Measurements from ENCODE around the gene PNKP. TPM values are rescaled to one million over a fixed set of nuclear protein-coding genes. Genes with fewer than 3 reads are reported as not detected.

The PNKP gene
- total RNA-seq, 4 donors from 2014 or later = 33.9 to 69.7 (median 50.2) TPM

GRCh38 chr19:49817964-49818648, 49.3 kb downstream of the PNKP start, which contains the start of gene MED25:
TSS of gene MED25 (plus strand) at chr19:49818289. CDS start at chr19:49818342, 53 bp downstream.
- DNase-seq (ENCODE audit: low spot score) (peak; percentile 50), ATAC-seq (ENCODE audit: low FRiP score) (peak; percentile 76)
- TF ChIP-seq CTCF (IDR thresholded peaks at IDR 0.05) = peak in 1 of 3 donors; percentile 42

- no peak for TF ChIP-seq CTCF (IDR thresholded peaks at IDR 0.05)
- ATAC-seq (ENCODE audit: low FRiP score) = no peak
These were observed 50.8 kb downstream of the PNKP start for GRCh38 chr19:49816590-49816989.

DNA sequence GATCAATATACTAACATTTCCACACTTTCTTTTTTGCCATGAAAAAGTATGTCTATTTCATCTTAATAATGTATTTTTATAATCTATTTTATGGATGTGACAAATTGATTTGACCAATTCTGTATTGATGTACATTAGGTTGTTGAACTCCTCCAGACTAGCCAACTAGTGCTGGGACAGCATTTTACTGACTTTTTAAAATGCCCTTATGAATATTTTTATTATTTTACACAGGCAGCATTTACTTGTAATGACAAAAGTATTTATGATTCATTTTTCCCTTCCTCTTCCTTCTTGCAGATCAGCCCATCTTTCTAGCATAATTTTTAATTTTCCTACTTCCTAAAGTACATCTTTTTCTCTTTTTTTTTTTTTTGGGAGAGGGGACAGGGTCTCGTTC, 53.4 kb downstream of the PNKP start:
- TF ChIP-seq CTCF (IDR thresholded peaks at IDR 0.05) = no peak
- no peak for DNase-seq (ENCODE audit: low spot score)
- ATAC-seq (ENCODE audit: low FRiP score) = no peak

More at GRCh38 chr19:49816590-49816989, 50.8 kb downstream of the PNKP start:
- no peak for DNase-seq (ENCODE audit: low spot score)

- no peak for TF ChIP-seq CTCF (IDR thresholded peaks at IDR 0.05)
- DNase-seq (ENCODE audit: low spot score) = peak; percentile 82
- peak; percentile 70 for ATAC-seq (ENCODE audit: low FRiP score)
These were observed 54.1 kb downstream of the PNKP start, which contains the start of gene FUZ for GRCh38 chr19:49812997-49813861. TSS of gene FUZ (minus strand) at chr19:49813292. CDS start at chr19:49813106, 186 bp downstream.

- DNase-seq (ENCODE audit: low spot score) (no peak), ATAC-seq (ENCODE audit: low FRiP score) (no peak)
- no peak for TF ChIP-seq CTCF (IDR thresholded peaks at IDR 0.05)
These were observed 54.9 kb downstream of the PNKP start for GRCh38 chr19:49812452-49812996.

DNA sequence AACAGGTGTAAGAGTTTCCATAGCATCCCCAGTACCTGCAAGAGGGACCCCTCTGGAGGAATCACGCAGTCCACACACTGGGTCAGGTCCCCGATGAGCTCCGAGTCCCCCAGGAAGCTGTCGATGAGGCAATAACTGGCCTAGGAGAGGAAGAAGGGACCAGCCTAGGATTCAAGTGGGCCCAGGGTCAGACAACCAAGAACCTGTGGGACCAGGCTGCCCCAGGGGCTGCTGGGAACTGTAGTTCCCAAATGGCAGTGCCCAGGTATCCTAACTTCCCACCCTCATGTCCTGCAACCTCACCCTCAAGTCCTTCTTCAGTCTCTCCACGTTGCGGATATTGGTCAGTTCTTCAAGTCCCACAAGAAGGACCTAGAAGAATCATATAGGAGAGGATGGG, 56.0 kb downstream of the PNKP start:
- TF ChIP-seq CTCF (IDR thresholded peaks at IDR 0.05) = no peak
- ATAC-seq (ENCODE audit: low FRiP score) = no peak
- DNase-seq (ENCODE audit: low spot score) = no peak

Small RNAs within 50 kb of the gene (small RNA-seq; reads per million reads assigned to genes)
- gene MIR4749 = not detected

Other genes with a start within 250 kb of the PNKP start
- 10 to 100 TPM; 72.2 to 91.0 (median 76.8) TPM for gene RRAS, start 227.4 kb downstream of the PNKP start, total RNA-seq
- gene SCAF1, start 225.4 kb downstream of the PNKP start, total RNA-seq = 10 to 100 TPM in 2 of 4 donors, 1 to 10 TPM in 2; 8.8 to 13.6 (median 11.5) TPM
- gene IRF3, start 201.7 kb downstream of the PNKP start, total RNA-seq = 10 to 100 TPM; 32.4 to 62.7 (median 36.4) TPM
- 1 to 10 TPM; 3.6 to 9.2 (median 5.9) TPM for gene BCL2L12, start 201.6 kb downstream of the PNKP start, total RNA-seq
- gene PRMT1, start 190.3 kb downstream of the PNKP start, total RNA-seq = 100 to 1,000 TPM; 150 to 250 (median 170) TPM
- gene ADM5, start 178.0 kb downstream of the PNKP start, total RNA-seq = 1 to 10 TPM; 1.2 to 3.4 (median 2.3) TPM
- gene CPT1C, start 176.5 kb downstream of the PNKP start, total RNA-seq = 1 to 10 TPM; 1.8 to 5.9 (median 4.8) TPM
- 10 to 100 TPM in 1 of 4 donors, under 1 TPM in 3; 0.36 to 14.2 (median 0.44) TPM for gene TSKS, start 104.3 kb downstream of the PNKP start, total RNA-seq
- 10 to 100 TPM; 63.9 to 88.0 (median 72.4) TPM for gene AP2A1, start 100.6 kb downstream of the PNKP start, total RNA-seq
- 10 to 100 TPM; 10.2 to 20.3 (median 17.0) TPM for gene FUZ, start 54.3 kb downstream of the PNKP start, total RNA-seq
- gene MED25, start 49.3 kb downstream of the PNKP start, total RNA-seq = 10 to 100 TPM; 14.4 to 32.2 (median 19.6) TPM
- 10 to 100 TPM; 37.3 to 64.8 (median 58.1) TPM for gene PTOV1, start 16.4 kb downstream of the PNKP start, total RNA-seq
- 10 to 100 TPM; 12.2 to 18.3 (median 14.7) TPM for gene AKT1S1, start 9.8 kb upstream of the PNKP start, total RNA-seq
- gene TBC1D17, start 10.1 kb upstream of the PNKP start, total RNA-seq = 10 to 100 TPM; 15.6 to 24.9 (median 22.3) TPM
- gene IL4I1, start 29.3 kb upstream of the PNKP start, total RNA-seq = 1 to 10 TPM in 2 of 4 donors, under 1 TPM in 1, not detected in 1; 0.56 to 5.5 (median 1.5) TPM
- 10 to 100 TPM; 10.2 to 17.7 (median 15.7) TPM for gene ATF5, start 61.6 kb upstream of the PNKP start, total RNA-seq
- gene NUP62, start 61.9 kb upstream of the PNKP start, total RNA-seq = 10 to 100 TPM; 24.9 to 45.5 (median 30.6) TPM
- gene SIGLEC11, start 93.6 kb upstream of the PNKP start, total RNA-seq = 1 to 10 TPM; 1.7 to 9.0 (median 5.1) TPM
- gene VRK3, start 157.8 kb upstream of the PNKP start, total RNA-seq = 10 to 100 TPM; 14.4 to 43.0 (median 27.6) TPM
- 10 to 100 TPM in 2 of 4 donors, 1 to 10 TPM in 2; 7.3 to 13.6 (median 10.6) TPM for gene ZNF473, start 158.4 kb upstream of the PNKP start, total RNA-seq